SH-SY5Y (cell line): ENCODE results near the gene ROR2.

Experiments
- GATA2 ChIP-seq: IDR thresholded peaks from 2 replicates; pipeline ENCODE4 v1.6.1; 2011; ENCODE audit warnings: mild to moderate bottlenecking, low read depth, low read length
- GATA3 ChIP-seq: IDR thresholded peaks from 2 replicates; pipeline ENCODE4 v1.6.1; 2011; ENCODE audit warnings: low read depth, mild to moderate bottlenecking, low read length, moderate library complexity

DNA sequence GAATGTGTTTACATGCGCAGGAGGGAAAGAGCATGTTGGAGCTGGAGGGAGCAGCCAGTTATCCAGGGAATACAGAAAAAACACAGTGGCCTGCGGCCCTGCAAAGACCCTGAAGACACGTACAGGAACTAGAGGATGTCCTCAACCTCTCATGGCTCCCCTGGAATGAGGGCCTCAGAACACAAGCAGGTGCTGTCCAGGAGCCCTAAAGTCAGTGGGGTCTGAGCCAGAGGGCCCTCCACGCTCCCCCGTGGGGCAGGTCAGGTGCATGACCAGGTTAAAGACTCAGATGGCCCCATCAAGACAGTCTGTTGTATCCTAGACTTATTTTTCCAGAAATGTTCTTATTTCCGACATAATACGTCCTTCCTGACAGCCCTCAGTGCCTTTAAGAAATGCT lies 106.9 kb downstream of the ROR2 start:
- no peak for TF ChIP-seq GATA2
- no peak for TF ChIP-seq GATA3
